K562 (cell line): ENCODE data around the gene SLC8A1. TPM values are rescaled to one million over a fixed set of nuclear protein-coding genes. Genes with fewer than 3 reads are reported as not detected.

Experiments
- BRF2 ChIP-seq: IDR thresholded peaks from 3 replicates; pipeline ENCODE4 v1.6.1; 2011; ENCODE audit warnings: borderline replicate concordance, mild to moderate bottlenecking; ENCODE audit not compliant: insufficient read length, insufficient read depth
- GABPB1 ChIP-seq: sonication (generic); formaldehyde crosslinking; IDR thresholded peaks from 2 replicates; pipeline ENCODE4 v1.8.0; 2022; ENCODE audit warnings: mild to moderate bottlenecking, missing genetic modification reagents
- HEY1 ChIP-seq: fragments of 250-450 bp; sonication (Bioruptor Pico); IDR thresholded peaks from 2 replicates; pipeline ENCODE4 v1.5.0; 2020; ENCODE audit warnings: mild to moderate bottlenecking, moderate library complexity, borderline replicate concordance
- RERE ChIP-seq: sonication (generic); formaldehyde crosslinking; IDR thresholded peaks from 2 replicates; pipeline ENCODE4 v1.8.0; 2023; ENCODE audit warnings: missing genetic modification reagents, mild to moderate bottlenecking, borderline replicate concordance
- ZC3H4 ChIP-seq: sonication (generic); formaldehyde crosslinking; IDR thresholded peaks from 2 replicates; pipeline ENCODE4 v1.9.0; 2021; ENCODE audit warnings: missing genetic modification reagents, borderline replicate concordance
- ZNF639 ChIP-seq, 2 experiments: fragments of 200-800 bp in 1 of 2; sonication (Bioruptor generic) in 1 of 2; sonication (generic) in 1 of 2; formaldehyde crosslinking in 1 of 2; IDR thresholded peaks in 1 of 2; conservative IDR thresholded peaks in 1 of 2; 2 replicates each; pipeline versions ENCODE4 v1.5.0 to v1.6.1; 2016 to 2020; ENCODE audit warnings: missing compliant biosample characterization in 1 of 2, missing genetic modification characterization in 1 of 2, missing genetic modification reagents in 1 of 2
- polyA plus RNA-seq, 8 experiments: library from polyadenylated mRNA; depleted of rRNA in 4 of 8; stranded (reverse) in 5 of 8; unstranded in 3 of 8; fragments of >200 nt; fragmentation: Nextera tagmentation in 2 of 8; fragmentation: Illumina TruSeq in 1 of 8; extraction: Ambion mirVana in 2 of 8; extraction: Trizol in 1 of 8; gene quantifications; 2 replicates each; pipeline versions ENCODE4 v1.2.1 to v1.2.3, GENCODE V29; 2011 to 2014; ENCODE audit warnings: inconsistent platforms in 1 of 8, missing spikeins in 1 of 8
- total RNA-seq, 7 experiments: library from RNA; depleted of rRNA in 6 of 7; stranded (reverse); fragments of >200 nt in 6 of 7; fragmentation: Illumina TruSeq in 2 of 7; extraction: Trizol in 2 of 7; gene quantifications; 2 replicates each; pipeline versions ENCODE4 v1.2.1 to v1.2.3, GENCODE V29; 2011 to 2021; ENCODE audit warnings: low replicate concordance in 1 of 7

Gene SLC8A1
- total and polyA plus RNA-seq, 9 of the 15 experiments (the other 6 are each of a cell fraction or from before 2014, with no cell fraction given): not detected

- TF ChIP-seq RERE (CRISPR knock-in tag) (no peak), GABPB1 (CRISPR knock-in tag) (no peak), HEY1 (CRISPR knock-in tag) (no peak), BRF2 (no peak), ZC3H4 (CRISPR knock-in tag) (no peak), ZNF639 (CRISPR knock-in tag; conservative IDR thresholded peaks at IDR 0.05 in 1 of 2, IDR thresholded peaks at IDR 0.05 in 1 of 2) (no peak)
These were observed 105.1 kb downstream of the SLC8A1 start (continued) for GRCh38 chr2:40346535-40347354.
